AG04450 (cell line): ENCODE measurements around the gene CACNA2D2. TPM values are rescaled to one million over a fixed set of nuclear protein-coding genes. Genes with fewer than 3 reads are reported as not detected.
A peak's percentile ranks its signal among the peaks of the same experiment; 100 is the strongest.

Experiments used
- CTCF ChIA-PET: fragments of 300-600, 350-600 bp; formaldehyde crosslinking; extraction: SDS; loops from one replicate; lab custom pipeline; 2022; ENCODE audit warnings: antibody characterized with exemption, inconsistent platforms; lab: Charles Lee
- POLR2A ChIA-PET: fragments of 350-600 bp; formaldehyde crosslinking; extraction: SDS; loops from one replicate; lab custom pipeline; 2021; ENCODE audit warnings: antibody characterized with exemption, inconsistent platforms; lab: Yijun Ruan, JAX
- DNase-seq: peaks from one replicate; pipeline ENCODE4 v3.0.0-alpha.2; 2011; ENCODE audit warnings: low read depth, low spot score
- H3K27ac ChIP-seq: one replicate; pipeline ENCODE4 v1.5.1; 2012; ENCODE audit warnings: low read depth, low read length, control low read depth
- H3K27me3 ChIP-seq: one replicate; pipeline ENCODE4 v1.6.0; 2012; ENCODE audit warnings: low read length; ENCODE audit not compliant: control insufficient read depth, insufficient read depth
- H3K4me3 ChIP-seq: 2 replicates; pipeline ENCODE4 v1.5.1; 2011; ENCODE audit warnings: mild to moderate bottlenecking, low read depth, low read length, control low read depth
- H3K9me3 ChIP-seq: 2 replicates; pipeline ENCODE4 v1.5.1; 2012; ENCODE audit warnings: low read length; ENCODE audit not compliant: control insufficient read depth, insufficient read depth
- CTCF ChIP-seq: IDR thresholded peaks from 2 replicates; pipeline ENCODE4 v1.5.1; 2011; ENCODE audit warnings: low read depth, low read length, control low read depth, inconsistent platforms
- polyA plus RNA-seq: library from polyadenylated mRNA; depleted of rRNA; stranded (reverse); fragments of >200 nt; gene quantifications from 2 replicates; pipeline ENCODE4 v1.2.3, GENCODE V29; 2011

Gene CACNA2D2
- polyA plus RNA-seq, 1 experiment, result 0.09 TPM

DNA sequence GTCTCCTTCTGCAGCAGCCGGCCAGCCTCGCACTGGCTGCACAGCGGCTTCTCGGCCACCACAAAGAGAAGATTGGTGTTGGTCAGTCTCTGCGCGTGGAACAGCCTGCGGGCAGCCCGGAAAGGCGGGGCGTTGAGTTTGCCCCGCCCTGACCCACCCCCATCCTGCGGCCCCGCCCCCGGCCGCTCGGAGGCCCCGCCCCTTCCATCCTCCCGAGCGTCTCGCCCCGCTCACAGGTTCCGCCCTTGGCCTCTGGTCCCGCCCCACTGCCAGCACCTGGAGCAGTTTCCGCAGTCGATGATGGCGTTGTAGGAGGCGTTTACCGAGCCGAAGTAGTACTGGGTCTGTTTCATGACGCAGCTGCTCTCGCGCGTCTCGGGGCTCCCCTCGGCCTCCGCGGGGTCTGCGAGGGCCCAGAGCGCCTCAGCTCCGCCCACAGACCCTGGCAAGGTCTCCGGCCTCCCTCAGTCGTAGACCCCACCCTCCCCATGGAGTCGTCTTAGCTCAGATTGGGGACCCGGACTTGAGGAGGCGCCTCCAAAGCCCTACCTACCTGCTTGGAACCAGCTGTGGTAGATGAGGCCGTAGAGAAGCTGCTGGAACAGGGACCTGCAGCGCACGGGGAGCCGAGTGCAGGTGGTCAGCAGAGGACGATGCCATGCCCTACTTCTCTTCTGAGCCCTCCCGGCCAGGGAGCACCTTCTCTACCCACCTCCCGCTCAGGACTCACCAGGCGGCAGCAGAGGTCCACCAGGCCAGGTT is 138.2 kb downstream of the CACNA2D2 start:
- TF ChIP-seq CTCF, result no peak
- ChIA-PET CTCF (interaction anchor here (0.7 to 1.6 kb wide), 3 partner anchors 177 to 185 kb away, joined by 4 to 7 read pairs (median 5); no protein-coding TSS in a partner anchor), POLR2A (interaction anchor here (1.1 kb wide), 1 partner anchor 28 kb away, joined by 4 read pairs; no protein-coding TSS in a partner anchor)
- Histone ChIP-seq H3K9me3 (peaks cover 3% of the 10 kb centered on the region; the same call in 1 of the 2 replicates), H3K27ac (no peak overlapping the region), H3K27me3 (peaks cover 18% of the 10 kb centered on the region), H3K4me3 (peak overlapping the region; percentile 60)
- peak; percentile 20 for DNase-seq

DNA sequence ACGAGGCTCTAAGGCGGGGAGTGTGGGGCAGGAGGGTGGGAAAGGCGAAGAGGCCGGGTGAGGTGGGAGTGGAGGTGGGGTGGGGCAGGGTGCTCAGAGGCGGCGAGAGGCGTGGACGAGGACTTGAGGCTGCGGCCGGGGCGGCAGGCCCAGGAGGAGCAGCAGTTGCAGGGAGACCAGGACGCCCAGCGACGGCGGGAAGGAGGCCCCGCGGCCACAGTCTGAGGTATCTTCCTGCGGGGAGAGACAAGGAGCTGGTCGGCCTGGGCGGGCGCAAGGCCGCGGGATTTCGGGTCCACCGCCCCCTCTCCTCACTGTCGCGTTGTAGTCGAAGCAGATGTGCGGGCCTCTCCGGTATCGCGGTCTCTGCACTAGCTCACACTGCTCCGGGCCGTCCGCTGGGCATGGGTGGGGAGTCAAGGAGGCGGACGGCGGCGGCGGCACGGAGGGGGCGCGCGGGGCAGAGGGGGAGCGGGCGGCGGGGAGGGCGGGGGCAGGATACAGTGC is 138.8 kb downstream of the CACNA2D2 start:
- ChIA-PET CTCF (interaction anchor here (0.7 to 1.6 kb wide), 2 partner anchors 178 to 183 kb away, joined by 5 to 7 read pairs; no protein-coding TSS in a partner anchor), POLR2A (interaction anchor here (1.1 kb wide), 1 partner anchor 28 kb away, joined by 4 read pairs; no protein-coding TSS in a partner anchor)
- Histone ChIP-seq H3K9me3 (peaks cover 3% of the 10 kb centered on the region; the same call in 1 of the 2 replicates), H3K4me3 (peak overlapping the region; percentile 60), H3K27me3 (peaks cover 15% of the 10 kb centered on the region), H3K27ac (no peak overlapping the region)
- no peak for TF ChIP-seq CTCF
- no peak for DNase-seq

DNA sequence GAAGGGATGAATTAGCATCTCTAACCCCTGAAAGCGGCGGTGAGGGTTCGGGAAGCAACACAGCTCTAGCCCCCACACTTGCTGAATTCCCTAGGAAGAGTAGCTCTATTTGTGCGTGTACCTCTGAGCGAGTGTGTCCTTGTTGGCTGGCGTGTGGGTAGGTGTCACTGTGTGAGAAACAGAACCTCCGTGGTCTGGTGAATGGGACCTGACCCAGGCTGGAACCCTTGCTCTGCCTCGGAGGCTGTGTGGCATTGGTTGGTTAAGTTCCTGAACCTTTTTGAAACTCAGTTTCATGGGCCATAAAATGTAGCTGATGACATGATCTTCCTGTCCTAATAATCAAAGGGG is 143.7 kb downstream of the CACNA2D2 start:
- POLR2A ChIA-PET, result interaction anchor here (1.4 kb wide), 1 partner anchor 9 kb away, joined by 5 read pairs; the partner anchor contains the start of genes CYB561D2 and NPRL2

DNA sequence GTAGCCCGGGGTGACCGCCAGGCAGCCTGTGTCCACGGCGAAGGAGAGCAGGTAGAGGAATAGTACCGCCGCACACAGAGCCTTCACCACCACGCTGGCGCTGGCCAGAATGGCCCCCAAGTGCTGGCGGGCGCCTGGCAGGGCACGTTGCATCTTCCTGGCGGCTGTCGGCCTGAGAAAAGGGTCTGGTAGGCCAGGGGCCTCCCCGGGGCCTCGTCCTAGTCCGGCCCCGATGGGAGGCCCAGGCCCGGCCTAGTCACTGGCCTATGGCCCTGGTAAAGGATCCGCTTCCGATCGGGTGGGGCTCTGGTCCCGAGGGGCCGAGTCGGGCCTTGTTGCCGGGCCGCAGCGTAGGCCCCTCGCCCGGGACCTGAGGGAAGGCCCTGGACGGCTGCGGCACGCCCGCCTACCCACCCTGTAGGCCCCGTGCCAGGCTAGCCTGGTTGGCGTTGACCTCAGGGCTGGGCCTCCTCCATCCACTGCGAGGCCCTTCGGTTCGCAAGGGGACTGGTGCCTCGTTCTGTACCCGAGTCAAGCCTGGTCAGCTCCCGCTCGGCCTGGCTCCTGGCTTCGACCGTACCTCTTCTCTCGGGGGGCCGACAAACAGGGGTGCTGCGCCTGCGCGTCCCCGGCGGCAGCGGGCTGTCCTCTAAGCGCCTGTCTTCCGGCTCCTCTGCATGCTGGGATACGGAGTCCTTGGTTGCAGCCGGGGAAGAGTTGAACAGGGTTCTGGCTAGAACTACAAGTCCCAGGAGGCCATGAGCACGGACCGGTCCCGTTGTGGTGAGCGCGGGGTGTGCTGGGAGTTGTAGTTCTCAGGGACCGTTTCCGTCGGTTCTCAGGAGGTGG is 144.3 kb downstream of the CACNA2D2 start, which contains the start of gene TMEM115:
Gene TMEM115 (minus strand): TSS at position 611 of the 849 bp plus-strand sequence. CDS start 458 bp downstream, at position 153.
- POLR2A ChIA-PET, result interaction anchor here (0.5 to 1.4 kb wide), 2 partner anchors 9 to 12 kb away, joined by 5 read pairs; partner anchors contain the start of genes CYB561D2 and NPRL2
- no peak for TF ChIP-seq CTCF
- H3K4me3 ChIP-seq, result peak within 1 kb of the TSS; percentile 99
- peak; percentile 96 for DNase-seq
- H3K27me3 ChIP-seq, result no peaks in the 10 kb centered on the region
- CTCF ChIA-PET, result no interaction called here
- H3K27ac ChIP-seq, result peak within 1 kb of the TSS; percentile 57
- H3K9me3 ChIP-seq, result peaks cover 6% of the 10 kb centered on the region; the same call in 1 of the 2 replicates

More for the DNA sequence above, 143.7 kb downstream of the CACNA2D2 start:
- H3K4me3 ChIP-seq, result peak overlapping the region; percentile 35
- no peak overlapping the region for H3K27ac ChIP-seq
- no peak for DNase-seq
- peaks cover 6% of the 10 kb centered on the region; the same call in 1 of the 2 replicates for H3K9me3 ChIP-seq
- CTCF ChIA-PET, result interaction anchor here (0.6 kb wide), 1 partner anchor 256 kb away, joined by 3 read pairs; no protein-coding TSS in a partner anchor
- no peaks in the 10 kb centered on the region for H3K27me3 ChIP-seq
- no peak for TF ChIP-seq CTCF
